Activated naive CD4-positive, alpha-beta T cell treated with anti-CD3 and anti-CD28 coated beads for 36 hours (primary cell): ENCODE results near the gene TMEM143. TPM values are rescaled to one million over a fixed set of nuclear protein-coding genes. Genes with fewer than 3 reads are reported as not detected.

Experiments
- CTCF ChIA-PET: fragments of 350-600 bp; sonication (Branson Sonifier 250); formaldehyde crosslinking; loops from one replicate; lab custom pipeline; 2021; ENCODE audit warnings: antibody characterized with exemption; lab: Charles Lee
- DNase-seq: peaks from one replicate; pipeline ENCODE4 v3.0.0-alpha.2; 2020
- H3K27ac Mint-ChIP-seq: one replicate; pipeline ENCODE4 v1.8.0; 2021; ENCODE audit warnings: mild to moderate bottlenecking, mixed read lengths
- H3K27me3 Mint-ChIP-seq: one replicate; pipeline ENCODE4 v1.8.0; 2021; ENCODE audit warnings: low read depth, mixed read lengths
- H3K36me3 Mint-ChIP-seq: one replicate; pipeline ENCODE4 v1.8.0; 2021; ENCODE audit warnings: low read depth, mixed read lengths
- H3K4me1 Mint-ChIP-seq: one replicate; pipeline ENCODE4 v1.8.0; 2021; ENCODE audit warnings: low read depth, mixed read lengths
- H3K4me3 Mint-ChIP-seq: one replicate; pipeline ENCODE4 v1.8.0; 2021; ENCODE audit warnings: mild to moderate bottlenecking, moderate library complexity, mixed read lengths
- H3K9me3 Mint-ChIP-seq: one replicate; pipeline ENCODE4 v1.8.0; 2021; ENCODE audit warnings: mixed read lengths
- intact Hi-C: fragments of 100-400 bp; cut with micrococcal nuclease; formaldehyde crosslinking; loops from one replicate; pipeline ENCODE4 v1.15.1; 2023
- total RNA-seq, 2 experiments: library from RNA; stranded (reverse); gene quantifications; one replicate each; pipeline ENCODE4 v1.2.3, GENCODE V29; 2021

TMEM143 gene
- total RNA-seq, 2 experiments from 2014 or later: 23.9 to 24.1 TPM

- H3K27ac Mint-ChIP-seq: no peak overlapping the region
- H3K4me3 Mint-ChIP-seq: no peak overlapping the region
- no peaks in the 10 kb centered on the region for H3K36me3 Mint-ChIP-seq
- H3K4me1 Mint-ChIP-seq: peaks cover 8% of the 10 kb centered on the region
- no peaks in the 10 kb centered on the region for H3K9me3 Mint-ChIP-seq
- intact Hi-C loops: loop anchor here (10.0 kb wide), 1 partner anchor 627 kb away; the partner anchor contains the start of genes GYS1 and RUVBL2
- CTCF ChIA-PET: no interaction called here
- H3K27me3 Mint-ChIP-seq: no peaks in the 10 kb centered on the region
- DNase-seq: no peak
These were observed 4.1 kb upstream of the TMEM143 start for GRCh38 chr19:48367855-48368254.

GRCh38 chr19:48365602-48366001 is 1.9 kb upstream of the TMEM143 start:
- intact Hi-C loops: loop anchor here (10.0 kb wide), 1 partner anchor 629 kb away; the partner anchor contains the start of genes GYS1 and RUVBL2
- H3K27ac Mint-ChIP-seq: no peak overlapping the region
- H3K9me3 Mint-ChIP-seq: no peaks in the 10 kb centered on the region

GRCh38 chr19:48364598-48365348 is 1.0 kb upstream of the TMEM143 start:
- Mint-ChIP-seq H3K9me3 (no peaks in the 10 kb centered on the region), H3K27me3 (no peaks in the 10 kb centered on the region), H3K36me3 (no peaks in the 10 kb centered on the region), H3K4me1 (peaks cover 12% of the 10 kb centered on the region), H3K27ac (peak overlapping the region; percentile 93), H3K4me3 (peak overlapping the region; percentile 86)
- DNase-seq: no peak
- intact Hi-C loops: loop anchor here (1.0 to 10.0 kb wide), 8 partner anchors 27 to 1088 kb away; partner anchors contain the start of genes ALDH16A1, CARD8, CYTH2 and GYS1
- CTCF ChIA-PET: interaction anchor here (0.9 to 2.4 kb wide), 7 partner anchors 11 to 71 kb away, joined by 3 to 14 read pairs (median 6); partner anchors contain the start of genes GRIN2D and KDELR1

More at GRCh38 chr19:48365602-48366001, 1.9 kb upstream of the TMEM143 start:
- H3K4me3 Mint-ChIP-seq: no peak overlapping the region
- no peaks in the 10 kb centered on the region for H3K27me3 Mint-ChIP-seq
- no peaks in the 10 kb centered on the region for H3K36me3 Mint-ChIP-seq
- H3K4me1 Mint-ChIP-seq: peaks cover 12% of the 10 kb centered on the region
- CTCF ChIA-PET: interaction anchor here (1.9 kb wide), 1 partner anchor 45 kb away, joined by 6 read pairs; no protein-coding TSS in a partner anchor
- no peak for DNase-seq

GRCh38 chr19:48363500-48363809 is 285 bp downstream of the TMEM143 start:
- intact Hi-C loops: loop anchor here (1.0 to 10.0 kb wide), 7 partner anchors 30 to 1089 kb away; partner anchors contain the start of genes ALDH16A1, CARD8, GRWD1 and GYS1
- DNase-seq: no peak
- H3K4me3 Mint-ChIP-seq: peak overlapping the region; percentile 86

GRCh38 chr19:48362716-48363499 is 832 bp downstream of the TMEM143 start:
- intact Hi-C loops: loop anchor here (1.0 to 10.0 kb wide), 7 partner anchors 30 to 1089 kb away; partner anchors contain the start of genes ALDH16A1, CARD8, GRWD1 and GYS1
- H3K4me1 Mint-ChIP-seq: peaks cover 12% of the 10 kb centered on the region
- H3K36me3 Mint-ChIP-seq: peaks cover 5% of the 10 kb centered on the region
- no peaks in the 10 kb centered on the region for H3K9me3 Mint-ChIP-seq
- peak overlapping the region; percentile 86 for H3K4me3 Mint-ChIP-seq
- CTCF ChIA-PET: interaction anchor here (0.9 to 2.4 kb wide), 7 partner anchors 10 to 142 kb away, joined by 3 to 14 read pairs (median 4); partner anchors contain the start of gene KDELR1
- H3K27me3 Mint-ChIP-seq: no peaks in the 10 kb centered on the region
- H3K27ac Mint-ChIP-seq: peak overlapping the region; percentile 93
- DNase-seq: peak; percentile 94

More at GRCh38 chr19:48363500-48363809, 285 bp downstream of the TMEM143 start:
- Mint-ChIP-seq H3K27ac (peak overlapping the region; percentile 93), H3K36me3 (peaks cover 3% of the 10 kb centered on the region), H3K27me3 (no peaks in the 10 kb centered on the region), H3K4me1 (peaks cover 12% of the 10 kb centered on the region), H3K9me3 (no peaks in the 10 kb centered on the region)
- CTCF ChIA-PET: interaction anchor here (0.6 to 2.4 kb wide), 9 partner anchors 10 to 145 kb away, joined by 3 to 14 read pairs (median 4); partner anchors contain the start of gene KDELR1

- H3K9me3 Mint-ChIP-seq: no peaks in the 10 kb centered on the region
- H3K4me3 Mint-ChIP-seq: no peak overlapping the region
- intact Hi-C loops: loop anchor here (2.0 to 10.0 kb wide), 4 partner anchors 57 to 1090 kb away; partner anchors contain the start of genes ALDH16A1, CARD8, GYS1 and PIH1D1
- peaks cover 5% of the 10 kb centered on the region for H3K36me3 Mint-ChIP-seq
- DNase-seq: no peak
- H3K4me1 Mint-ChIP-seq: peaks cover 12% of the 10 kb centered on the region
- CTCF ChIA-PET: interaction anchor here (1.3 kb wide), 1 partner anchor 28 kb away, joined by 3 read pairs; no protein-coding TSS in a partner anchor
- no peaks in the 10 kb centered on the region for H3K27me3 Mint-ChIP-seq
- H3K27ac Mint-ChIP-seq: no peak overlapping the region
These were observed 1.8 kb downstream of the TMEM143 start for GRCh38 chr19:48361912-48362311.

- no peak for DNase-seq
- H3K36me3 Mint-ChIP-seq: peaks cover 5% of the 10 kb centered on the region
- H3K27me3 Mint-ChIP-seq: no peaks in the 10 kb centered on the region
- H3K9me3 Mint-ChIP-seq: no peaks in the 10 kb centered on the region
- peaks cover 6% of the 10 kb centered on the region for H3K4me1 Mint-ChIP-seq
- H3K4me3 Mint-ChIP-seq: no peak overlapping the region
- CTCF ChIA-PET: no interaction called here
- intact Hi-C loops: no loop called here
- no peak overlapping the region for H3K27ac Mint-ChIP-seq
These were observed 4.6 kb downstream of the TMEM143 start for GRCh38 chr19:48359123-48359522.

- H3K4me3 Mint-ChIP-seq: no peak overlapping the region
- H3K4me1 Mint-ChIP-seq: no peaks in the 10 kb centered on the region
- no peaks in the 10 kb centered on the region for H3K9me3 Mint-ChIP-seq
- DNase-seq: no peak
- no peaks in the 10 kb centered on the region for H3K27me3 Mint-ChIP-seq
- H3K36me3 Mint-ChIP-seq: peaks cover 5% of the 10 kb centered on the region
- intact Hi-C loops: no loop called here
- CTCF ChIA-PET: no interaction called here
- no peak overlapping the region for H3K27ac Mint-ChIP-seq
These were observed 8.3 kb downstream of the TMEM143 start for GRCh38 chr19:48355365-48355954.

- Mint-ChIP-seq H3K36me3 (peaks cover 5% of the 10 kb centered on the region), H3K27me3 (no peaks in the 10 kb centered on the region), H3K4me3 (no peak overlapping the region), H3K4me1 (no peaks in the 10 kb centered on the region), H3K9me3 (no peaks in the 10 kb centered on the region), H3K27ac (no peak overlapping the region)
- CTCF ChIA-PET: interaction anchor here (0.6 to 2.6 kb wide), 2 partner anchors 9 to 63 kb away, joined by 3 to 10 read pairs; partner anchors contain the start of genes SYNGR4 and TMEM143
- intact Hi-C loops: no loop called here
- no peak for DNase-seq
These were observed 9.3 kb downstream of the TMEM143 start for GRCh38 chr19:48354332-48354992.

- H3K36me3 Mint-ChIP-seq: peaks cover 4% of the 10 kb centered on the region
- CTCF ChIA-PET: interaction anchor here (0.6 to 2.6 kb wide), 2 partner anchors 10 to 230 kb away, joined by 4 to 10 read pairs; partner anchors contain the start of genes SYNGR4 and TMEM143
- no peaks in the 10 kb centered on the region for H3K9me3 Mint-ChIP-seq
- H3K4me1 Mint-ChIP-seq: no peaks in the 10 kb centered on the region
- intact Hi-C loops: no loop called here
- H3K27me3 Mint-ChIP-seq: no peaks in the 10 kb centered on the region
- no peak overlapping the region for H3K27ac Mint-ChIP-seq
- DNase-seq: no peak
- H3K4me3 Mint-ChIP-seq: no peak overlapping the region
These were observed 10.1 kb downstream of the TMEM143 start for GRCh38 chr19:48353677-48354076.

GRCh38 chr19:48351341-48351752 is 12.4 kb downstream of the TMEM143 start:
- H3K4me1 Mint-ChIP-seq: no peaks in the 10 kb centered on the region
- no peak overlapping the region for H3K27ac Mint-ChIP-seq
- intact Hi-C loops: no loop called here

More at GRCh38 chr19:48351341-48351752, 12.4 kb downstream of the TMEM143 start:
- peak; percentile 91 for DNase-seq
- no peaks in the 10 kb centered on the region for H3K9me3 Mint-ChIP-seq
- H3K27me3 Mint-ChIP-seq: no peaks in the 10 kb centered on the region
- CTCF ChIA-PET: interaction anchor here (0.6 to 1.3 kb wide), 7 partner anchors 11 to 233 kb away, joined by 3 to 5 read pairs (median 3); partner anchors contain the start of gene KCNJ14
- H3K36me3 Mint-ChIP-seq: peaks cover 3% of the 10 kb centered on the region
- H3K4me3 Mint-ChIP-seq: no peak overlapping the region
